Measurements from ENCODE around the gene CUL1.
A peak's percentile ranks its signal among the peaks of the same experiment; 100 is the strongest.

CUL1 gene

GRCh38 chr7:148735967-148736366 lies 37.3 kb downstream of the CUL1 start:
- TF ChIP-seq CTCF (conservative IDR thresholded peaks at IDR 0.05; ENCODE audit: low read length) = no peak
- DNase-seq (ENCODE audit: low read depth) = no peak
- no peak overlapping the region for H3K4me3 ChIP-seq (ENCODE audit: low read length)

DNA sequence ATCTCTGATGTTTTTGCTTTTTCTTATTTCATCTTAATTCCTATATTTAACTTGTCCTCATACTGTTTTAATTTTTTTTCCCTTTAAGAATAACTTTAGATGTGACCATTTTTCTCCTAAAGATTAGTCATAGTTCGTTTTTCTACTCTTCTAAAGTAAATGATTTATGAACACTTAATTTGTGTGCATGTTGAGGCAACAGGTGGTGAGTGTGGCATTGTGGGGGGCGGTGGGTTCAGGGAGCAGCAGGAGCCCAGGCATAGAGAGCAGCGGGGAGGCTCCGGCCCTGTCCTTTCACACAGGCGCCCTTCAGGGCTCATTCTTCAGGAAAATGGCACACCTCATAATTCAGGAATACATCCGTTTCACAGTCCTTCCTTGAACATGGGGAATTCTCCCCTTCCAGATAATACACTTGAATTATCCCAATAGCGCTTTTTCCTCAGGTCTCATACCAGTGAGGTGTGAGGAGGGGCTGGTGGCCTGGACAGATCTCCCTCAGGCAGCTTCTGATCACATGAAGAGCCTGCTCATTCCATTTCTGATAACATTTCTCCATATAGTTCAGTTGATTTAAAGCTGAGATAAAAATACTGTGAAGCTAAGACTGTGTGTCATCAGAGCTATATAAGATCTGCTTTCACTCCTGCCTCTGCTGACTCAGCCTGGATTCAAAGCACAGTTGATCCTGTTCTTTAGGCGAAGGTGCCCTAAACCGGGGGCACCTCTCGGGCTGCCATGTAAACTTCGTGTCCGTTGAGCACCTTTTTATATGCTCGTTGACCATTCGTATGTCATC lies 40.2 kb downstream of the CUL1 start:
- no peak for TF ChIP-seq CTCF (conservative IDR thresholded peaks at IDR 0.05; ENCODE audit: low read length)
- DNase-seq (ENCODE audit: low read depth) = no peak
- no peak overlapping the region for H3K4me3 ChIP-seq (ENCODE audit: low read length)

- DNase-seq (ENCODE audit: low read depth) = peak; percentile 1
- no peak for TF ChIP-seq CTCF (conservative IDR thresholded peaks at IDR 0.05; ENCODE audit: low read length)
- no peak overlapping the region for H3K4me3 ChIP-seq (ENCODE audit: low read length)
Measured at GRCh38 chr7:148746135-148746534, 47.4 kb downstream of the CUL1 start.

DNA sequence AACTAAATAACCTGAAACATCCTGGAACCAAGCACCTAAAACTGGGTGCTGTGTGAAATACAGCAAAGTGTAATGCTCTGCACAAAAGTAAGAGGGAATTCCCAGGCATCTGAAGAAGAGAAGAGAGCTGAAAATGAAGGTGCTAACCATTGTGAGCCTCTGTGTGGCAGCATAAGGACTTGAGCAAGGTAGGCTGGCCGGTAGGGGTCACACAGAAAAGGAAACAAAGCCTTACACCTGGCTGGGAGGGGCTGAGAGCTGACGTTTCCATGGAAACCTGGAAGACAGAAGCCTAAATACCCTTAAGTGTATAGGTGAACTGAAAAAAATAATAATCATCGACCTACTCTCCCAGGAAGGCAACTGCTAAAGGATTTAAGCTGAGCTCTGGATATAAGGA lies 48.6 kb downstream of the CUL1 start:
- no peak for DNase-seq (ENCODE audit: low read depth)
- TF ChIP-seq CTCF (conservative IDR thresholded peaks at IDR 0.05; ENCODE audit: low read length) = no peak
- H3K4me3 ChIP-seq (ENCODE audit: low read length) = no peak overlapping the region

DNA sequence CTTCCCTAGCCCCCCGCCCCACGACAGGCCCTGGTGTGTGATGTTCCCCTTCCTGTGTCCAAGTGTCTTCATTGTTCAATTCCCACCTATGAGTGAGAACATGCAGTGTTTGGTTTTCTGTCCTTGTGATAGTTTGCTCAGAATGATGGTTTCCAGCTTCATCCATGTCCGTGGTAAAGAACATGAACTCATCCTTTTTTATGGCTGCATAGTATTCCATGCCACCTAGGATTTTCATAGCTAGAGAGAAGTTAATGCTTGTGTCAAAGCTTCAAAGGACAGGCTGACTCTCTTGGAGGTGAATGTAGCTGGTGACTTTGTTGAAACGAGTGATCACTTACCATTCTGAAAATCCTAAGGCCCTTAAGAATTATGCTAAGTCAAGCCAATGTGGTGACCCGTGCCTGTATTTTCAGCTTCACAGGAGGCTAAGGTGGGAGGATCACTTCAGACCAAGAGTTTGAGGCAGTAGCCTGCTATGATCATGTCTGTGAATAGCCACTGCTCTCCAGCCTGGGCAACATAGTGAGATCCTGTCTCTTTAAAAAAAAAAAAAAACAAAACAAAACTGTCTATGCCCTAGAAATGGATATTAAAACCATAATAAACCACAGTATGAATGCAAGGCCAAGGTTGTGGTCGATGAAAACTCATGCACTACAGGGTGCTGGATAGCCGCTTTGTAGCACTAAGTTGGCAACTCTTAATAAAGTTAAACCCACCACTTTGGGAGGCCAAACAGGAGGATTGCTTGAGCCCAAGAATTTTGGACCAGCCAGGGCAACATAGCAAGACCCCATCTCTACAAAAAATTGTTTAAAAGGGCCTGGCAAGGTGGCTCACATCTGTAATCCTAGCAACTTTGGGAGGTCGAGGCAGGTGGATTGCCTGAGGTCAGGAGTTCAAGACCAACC lies 52.0 kb downstream of the CUL1 start:
- H3K4me3 ChIP-seq (ENCODE audit: low read length) = no peak overlapping the region
- DNase-seq (ENCODE audit: low read depth) = no peak
- no peak for TF ChIP-seq CTCF (conservative IDR thresholded peaks at IDR 0.05; ENCODE audit: low read length)

DNA sequence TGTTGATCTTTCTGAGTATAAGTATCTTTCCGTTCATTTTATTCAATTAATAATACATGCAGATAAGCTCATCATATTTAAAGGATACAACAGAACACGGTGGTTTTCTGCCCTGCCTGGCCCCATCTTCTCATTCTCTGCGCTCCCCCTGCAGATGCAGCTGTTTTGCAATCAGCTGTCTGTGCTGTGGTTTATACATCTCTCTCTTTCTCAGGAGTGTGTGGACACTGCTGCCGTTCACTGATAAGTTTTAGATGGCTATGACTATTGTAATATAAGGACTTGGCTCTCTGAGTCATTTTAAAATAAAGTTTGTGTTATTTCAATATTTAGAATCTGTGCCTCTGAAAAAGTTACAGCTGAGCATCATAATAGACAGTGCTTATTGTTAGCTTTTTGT lies 54.5 kb downstream of the CUL1 start:
- H3K4me3 ChIP-seq (ENCODE audit: low read length) = no peak overlapping the region
- no peak for TF ChIP-seq CTCF (conservative IDR thresholded peaks at IDR 0.05; ENCODE audit: low read length)
- peak; percentile 1 for DNase-seq (ENCODE audit: low read depth)
